ENCODE data around the gene RELN.

Gene RELN

GRCh38 chr7:103609778-103610177 is 379.7 kb downstream of the RELN start:
- DNase-seq = no peak

DNA sequence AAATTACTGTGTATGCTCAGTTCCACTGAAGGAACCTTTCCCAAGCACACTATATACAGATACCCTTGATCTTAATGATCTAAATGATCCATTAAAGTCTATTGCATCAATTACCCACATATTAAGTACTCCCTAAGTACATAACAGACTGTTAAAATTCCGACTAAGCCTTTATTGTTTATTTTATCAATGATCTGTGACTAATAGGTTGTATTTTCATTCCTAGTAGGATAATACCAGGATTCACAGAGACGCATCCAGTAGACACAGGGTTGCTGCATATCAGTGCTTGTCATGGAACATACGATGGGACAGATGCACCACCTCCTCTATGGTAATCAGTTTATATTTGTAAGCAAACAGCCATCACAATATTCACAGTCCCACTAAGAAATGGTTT is 383.8 kb downstream of the RELN start:
- DNase-seq = no peak

DNA sequence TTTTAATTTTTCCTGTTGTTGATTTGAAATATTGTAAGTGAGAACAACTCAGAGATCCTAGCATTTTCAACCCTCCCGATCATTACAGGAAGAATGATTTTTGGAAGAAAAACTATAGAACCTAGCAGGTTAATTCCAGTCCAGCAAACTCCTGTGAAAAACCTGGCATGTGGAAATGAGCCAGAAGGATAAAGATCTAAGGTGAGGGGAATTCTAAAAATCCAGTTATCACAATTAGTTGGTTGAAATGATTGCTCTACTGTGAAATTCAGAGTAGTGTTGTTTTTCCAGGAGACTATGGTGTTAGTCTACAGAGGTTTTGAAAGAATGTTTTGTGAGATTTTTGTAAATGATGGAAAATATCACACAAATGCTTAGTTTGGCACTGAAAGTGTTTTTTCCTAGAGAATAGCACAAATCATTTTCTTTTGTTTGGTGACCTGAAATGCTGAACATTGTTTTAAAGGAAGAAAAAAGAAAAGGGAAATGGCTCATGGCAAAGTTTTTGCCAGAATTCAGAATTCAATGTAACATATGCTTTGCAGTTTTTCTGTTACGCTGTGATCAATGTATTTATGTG is 391.0 kb downstream of the RELN start:
- no peak for DNase-seq

- no peak for DNase-seq
Measured at GRCh38 chr7:103597606-103598005, 391.9 kb downstream of the RELN start.

DNA sequence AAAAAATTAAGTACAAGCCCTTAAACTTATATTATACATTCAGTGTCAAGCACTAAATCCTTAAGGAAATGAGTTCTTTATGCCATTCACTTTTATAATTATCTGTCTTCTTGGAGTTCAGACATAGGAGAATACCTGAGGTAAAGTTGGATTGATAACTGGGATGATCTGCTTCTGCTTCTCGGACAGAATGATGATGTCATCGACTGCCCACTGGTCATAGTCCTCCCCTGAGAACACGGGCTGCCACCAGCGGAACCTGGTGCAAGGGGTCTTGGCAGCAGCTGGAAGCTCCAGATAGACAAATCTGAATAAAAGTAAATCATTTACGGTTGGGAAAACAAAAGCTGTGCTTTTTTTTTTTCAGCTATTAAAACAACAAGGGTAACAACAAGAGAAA is 395.3 kb downstream of the RELN start:
- DNase-seq = no peak

GRCh38 chr7:103593691-103594090 is 395.8 kb downstream of the RELN start:
- DNase-seq = no peak

- DNase-seq = no peak
Measured at GRCh38 chr7:103592844-103593243, 396.6 kb downstream of the RELN start.

DNA sequence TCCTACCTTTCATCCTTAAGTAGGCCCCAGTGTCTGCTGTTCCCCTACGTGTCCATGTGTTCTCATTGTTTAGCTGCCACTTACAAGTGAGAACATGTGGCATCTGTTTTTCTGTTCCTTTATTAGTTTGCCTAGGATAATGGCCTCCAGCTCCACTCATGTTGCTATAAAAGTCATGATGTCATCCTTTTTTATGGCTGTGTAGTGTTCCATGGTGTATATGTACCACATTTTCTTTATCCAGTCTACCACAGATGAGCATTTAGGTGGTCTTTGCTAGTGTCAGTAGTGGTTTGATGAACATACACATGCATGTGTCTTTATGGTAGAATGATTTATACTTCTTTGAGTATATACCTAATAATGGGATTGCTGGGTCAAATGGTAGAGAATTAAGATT is 397.3 kb downstream of the RELN start:
- no peak for DNase-seq

- DNase-seq = no peak
Measured at GRCh38 chr7:103580031-103580430, 409.4 kb downstream of the RELN start.

- DNase-seq = no peak
Measured at GRCh38 chr7:103577059-103577458, 412.4 kb downstream of the RELN start.

- DNase-seq = no peak
Measured at GRCh38 chr7:103576641-103577040, 412.8 kb downstream of the RELN start.

DNA sequence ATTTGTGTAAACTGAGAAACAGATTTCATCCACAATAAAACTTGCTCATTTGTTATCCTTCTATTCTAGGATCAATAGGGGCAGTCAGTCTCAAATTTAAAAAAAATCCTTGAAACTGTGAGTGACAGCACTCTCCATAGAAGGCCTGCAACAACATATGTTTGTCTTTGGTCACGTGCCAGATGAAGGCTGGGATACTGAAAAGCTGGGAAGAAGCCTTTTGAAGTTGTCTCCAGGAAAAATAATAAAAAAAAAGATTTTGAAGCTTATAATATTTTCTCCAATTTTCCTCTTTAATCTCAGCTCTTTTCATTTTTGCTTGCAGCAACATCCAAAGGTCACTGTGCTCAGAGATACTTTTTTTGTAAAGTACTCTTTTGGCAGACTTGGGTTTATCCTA is 414.9 kb downstream of the RELN start:
- no peak for DNase-seq

- DNase-seq = peak; percentile 33
Measured at GRCh38 chr7:103573479-103574058, 415.9 kb downstream of the RELN start.

GRCh38 chr7:103571586-103571985 is 417.9 kb downstream of the RELN start:
- DNase-seq = no peak

DNA sequence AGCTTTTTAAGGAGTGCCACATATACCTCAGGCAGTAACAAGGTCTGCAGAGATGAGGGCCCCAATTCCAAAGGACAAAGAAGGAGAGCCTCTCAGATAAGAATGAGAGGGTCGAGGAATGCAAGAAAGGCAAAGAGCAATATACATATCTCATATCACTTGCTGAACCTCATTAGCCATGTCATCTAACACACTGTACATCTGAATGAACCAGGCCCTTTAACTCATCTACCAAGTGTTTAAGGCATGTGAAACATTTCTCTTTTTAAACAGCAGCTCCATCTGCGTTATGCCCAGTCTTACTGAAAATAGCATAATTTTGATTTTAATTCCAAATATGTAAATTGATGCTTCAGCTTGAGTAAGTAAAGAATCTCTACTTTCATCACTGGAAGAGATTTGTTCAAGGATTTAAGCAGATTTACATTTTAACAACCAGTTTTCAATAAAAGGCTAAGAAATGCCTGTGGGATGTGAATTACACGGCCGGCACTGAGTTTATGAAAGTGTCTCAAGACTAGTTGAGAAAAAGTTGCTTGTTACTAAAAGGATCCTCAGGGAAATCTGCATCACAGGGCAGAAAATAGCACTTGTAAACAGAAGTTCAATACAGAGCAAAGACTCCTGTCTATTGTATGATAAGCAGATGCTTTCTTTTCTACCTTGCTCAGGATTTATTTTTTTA is 419.7 kb downstream of the RELN start:
- DNase-seq = no peak

- DNase-seq = no peak
Measured at GRCh38 chr7:103564416-103564815, 425.0 kb downstream of the RELN start.

- DNase-seq = no peak
Measured at GRCh38 chr7:103560136-103560535, 429.3 kb downstream of the RELN start.

DNA sequence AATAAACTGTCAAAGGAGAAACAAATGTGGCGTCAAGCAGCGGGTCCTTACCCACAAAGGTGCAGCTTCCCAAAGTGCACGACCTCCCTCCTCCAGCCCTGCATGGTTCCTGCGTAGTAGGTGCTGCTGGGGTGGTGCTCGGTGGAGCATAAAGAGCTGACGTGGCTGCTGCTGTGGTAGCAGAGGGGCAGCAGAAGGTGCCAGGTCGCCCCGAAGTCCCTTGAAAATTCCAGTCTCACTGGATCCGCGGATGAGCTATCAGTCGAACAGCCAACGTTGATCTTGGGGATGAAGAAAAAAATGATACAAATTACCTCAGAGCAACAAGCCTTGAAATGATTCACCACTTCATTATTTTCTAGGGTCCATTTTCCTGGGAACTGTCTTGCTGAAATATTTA is 438.4 kb downstream of the RELN start:
- no peak for DNase-seq

- DNase-seq = no peak
Measured at GRCh38 chr7:103549786-103550185, 439.7 kb downstream of the RELN start.

- no peak for DNase-seq
Measured at GRCh38 chr7:103547451-103548284, 441.8 kb downstream of the RELN start.

- DNase-seq = no peak
Measured at GRCh38 chr7:103542470-103542869, 447.0 kb downstream of the RELN start.

GRCh38 chr7:103541947-103542346 is 447.5 kb downstream of the RELN start:
- no peak for DNase-seq

- peak; percentile 18 for DNase-seq
Measured at GRCh38 chr7:103541026-103541425, 448.4 kb downstream of the RELN start.

DNA sequence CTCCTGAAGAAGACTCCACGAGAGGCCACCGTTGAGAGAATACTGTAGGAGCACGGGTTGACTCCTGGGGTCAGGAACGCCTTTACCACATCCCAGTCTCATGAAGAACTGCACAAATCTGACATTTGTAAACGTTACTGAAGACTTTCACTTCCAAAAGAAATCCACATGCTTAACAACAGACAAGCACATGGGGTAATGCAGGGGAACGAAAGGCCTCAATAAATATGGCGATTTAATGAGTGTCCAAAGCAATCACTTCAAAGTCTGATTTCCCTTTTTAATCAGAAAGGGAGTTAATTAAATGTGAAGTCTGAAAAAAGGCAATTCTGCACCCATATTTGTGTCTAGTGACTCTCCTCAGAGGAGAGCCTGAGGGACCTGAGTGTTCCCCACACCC is 449.1 kb downstream of the RELN start:
- no peak for DNase-seq

Measured in COR-L47 (cell line).